Inflammatory macrophage treated with lipopolysaccharide for 1 hour (primary cell): ENCODE data around the gene CACNA1D.

ENCODE experiments used
- DNase-seq, 2 donors: peaks; one replicate each; pipeline ENCODE4 v3.0.0-alpha.2; 2020 to 2022

Gene CACNA1D

GRCh38 chr3:53581671-53582070, 87.3 kb downstream of the CACNA1D start:
- no peak for DNase-seq

- DNase-seq = no peak
Measured at GRCh38 chr3:53583161-53583690, 88.8 kb downstream of the CACNA1D start.

GRCh38 chr3:53585049-53585448, 90.6 kb downstream of the CACNA1D start:
- DNase-seq = peak in 1 of 2 donors; percentile 2

GRCh38 chr3:53585627-53586026, 91.2 kb downstream of the CACNA1D start:
- DNase-seq = no peak

- no peak for DNase-seq
Measured at GRCh38 chr3:53588122-53588521, 93.7 kb downstream of the CACNA1D start.

- no peak for DNase-seq
Measured at GRCh38 chr3:53589201-53589600, 94.8 kb downstream of the CACNA1D start.

GRCh38 chr3:53589806-53590205, 95.4 kb downstream of the CACNA1D start:
- no peak for DNase-seq

GRCh38 chr3:53590606-53591005, 96.2 kb downstream of the CACNA1D start:
- no peak for DNase-seq

GRCh38 chr3:53591646-53592045, 97.2 kb downstream of the CACNA1D start:
- DNase-seq = no peak

GRCh38 chr3:53592862-53593261, 98.5 kb downstream of the CACNA1D start:
- DNase-seq = no peak

GRCh38 chr3:53593611-53594010, 99.2 kb downstream of the CACNA1D start:
- DNase-seq = no peak

GRCh38 chr3:53594276-53594675, 99.9 kb downstream of the CACNA1D start:
- no peak for DNase-seq

GRCh38 chr3:53595660-53596059, 101.2 kb downstream of the CACNA1D start:
- DNase-seq = no peak

GRCh38 chr3:53597136-53597915, 102.9 kb downstream of the CACNA1D start:
- DNase-seq = no peak

GRCh38 chr3:53599771-53600170, 105.4 kb downstream of the CACNA1D start:
- no peak for DNase-seq

- DNase-seq = no peak
Measured at GRCh38 chr3:53602866-53603265, 108.5 kb downstream of the CACNA1D start.

GRCh38 chr3:53604232-53604631, 109.8 kb downstream of the CACNA1D start:
- DNase-seq = no peak

- no peak for DNase-seq
Measured at GRCh38 chr3:53606793-53607192, 112.4 kb downstream of the CACNA1D start.

- no peak for DNase-seq
Measured at GRCh38 chr3:53612508-53612907, 118.1 kb downstream of the CACNA1D start.

GRCh38 chr3:53613125-53613524, 118.7 kb downstream of the CACNA1D start:
- DNase-seq = peak; percentile 77 to 80

GRCh38 chr3:53614307-53614706, 119.9 kb downstream of the CACNA1D start:
- no peak for DNase-seq

- DNase-seq = peak; percentile 27 to 32
Measured at GRCh38 chr3:53616321-53616720, 121.9 kb downstream of the CACNA1D start.

- no peak for DNase-seq
Measured at GRCh38 chr3:53616971-53617892, 122.8 kb downstream of the CACNA1D start.
